ENCODE data around the gene SPATA18.
"Not testable (repeated sequence)": the region's sequence is repeated elsewhere in the genome, so short reads cannot be mapped to it uniquely, and the experiment has no call there.

Gene SPATA18

GRCh38 chr4:52081216-52081615 lies 30.1 kb downstream of the SPATA18 start:
- no peak overlapping the region for H3K27ac ChIP-seq
- ChIA-PET CTCF (no interaction called here), POLR2A (ENCODE audit: low non-redundant PET) (no interaction called here)
- DNase-seq (ENCODE audit: low spot score): no peak
- TF ChIP-seq, protein P1, sequence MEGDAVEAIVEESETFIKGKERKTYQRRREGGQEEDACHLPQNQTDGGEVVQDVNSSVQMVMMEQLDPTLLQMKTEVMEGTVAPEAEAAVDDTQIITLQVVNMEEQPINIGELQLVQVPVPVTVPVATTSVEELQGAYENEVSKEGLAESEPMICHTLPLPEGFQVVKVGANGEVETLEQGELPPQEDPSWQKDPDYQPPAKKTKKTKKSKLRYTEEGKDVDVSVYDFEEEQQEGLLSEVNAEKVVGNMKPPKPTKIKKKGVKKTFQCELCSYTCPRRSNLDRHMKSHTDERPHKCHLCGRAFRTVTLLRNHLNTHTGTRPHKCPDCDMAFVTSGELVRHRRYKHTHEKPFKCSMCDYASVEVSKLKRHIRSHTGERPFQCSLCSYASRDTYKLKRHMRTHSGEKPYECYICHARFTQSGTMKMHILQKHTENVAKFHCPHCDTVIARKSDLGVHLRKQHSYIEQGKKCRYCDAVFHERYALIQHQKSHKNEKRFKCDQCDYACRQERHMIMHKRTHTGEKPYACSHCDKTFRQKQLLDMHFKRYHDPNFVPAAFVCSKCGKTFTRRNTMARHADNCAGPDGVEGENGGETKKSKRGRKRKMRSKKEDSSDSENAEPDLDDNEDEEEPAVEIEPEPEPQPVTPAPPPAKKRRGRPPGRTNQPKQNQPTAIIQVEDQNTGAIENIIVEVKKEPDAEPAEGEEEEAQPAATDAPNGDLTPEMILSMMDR (conservative IDR thresholded peaks at IDR 0.05; ENCODE audit: low read depth): no peak

- H3K27ac ChIP-seq; CTCF ChIA-PET; DNase-seq (ENCODE audit: low spot score); POLR2A ChIA-PET (ENCODE audit: low non-redundant PET): not testable (repeated sequence)
Observed at GRCh38 chr4:52086425-52086824, 35.3 kb downstream of the SPATA18 start.

DNA sequence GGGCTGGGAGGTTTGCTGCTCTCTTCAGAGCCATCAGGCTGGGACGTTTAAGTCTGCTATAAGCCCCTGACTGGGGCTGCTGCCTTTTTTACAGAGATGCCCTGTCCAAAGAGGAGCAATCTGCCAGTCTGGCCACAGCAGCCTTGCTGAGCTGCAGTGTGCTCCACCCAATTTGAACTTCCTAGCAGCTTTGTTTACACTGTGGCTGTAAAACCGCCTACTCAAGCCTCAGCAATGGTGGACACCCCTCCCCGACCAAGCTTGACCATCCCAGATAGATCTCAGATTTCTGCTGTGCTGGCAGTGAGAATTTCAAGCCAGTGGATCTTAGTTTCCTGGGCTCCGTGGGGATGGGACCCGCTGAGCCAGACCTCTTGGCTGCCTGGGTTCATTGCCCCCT lies 40.7 kb downstream of the SPATA18 start:
- DNase-seq (ENCODE audit: low spot score): no peak
- POLR2A ChIA-PET (ENCODE audit: low non-redundant PET): no interaction called here
- CTCF ChIA-PET: no interaction called here
- TF ChIP-seq, protein P1 (conservative IDR thresholded peaks at IDR 0.05; ENCODE audit: low read depth): no peak
- H3K27ac ChIP-seq: no peak overlapping the region

DNA sequence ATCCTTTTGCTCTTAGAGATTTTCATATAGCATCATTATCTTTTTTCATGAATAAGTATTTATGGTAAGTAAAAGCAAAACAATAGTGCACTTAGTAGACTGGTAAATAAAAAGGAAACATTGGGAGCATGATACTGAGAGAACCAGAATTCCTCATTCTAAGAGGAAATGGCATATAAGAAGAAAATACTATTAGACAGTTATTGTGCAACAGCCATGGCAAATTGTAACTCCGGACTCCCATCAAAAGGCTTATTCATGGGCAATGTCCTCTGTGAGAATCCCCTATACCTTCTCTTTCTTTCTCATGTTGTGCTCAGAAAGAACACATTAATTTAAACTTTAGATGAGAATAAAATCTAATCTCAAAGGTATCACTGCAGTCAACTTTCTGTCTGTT lies 42.4 kb downstream of the SPATA18 start:
- CTCF ChIA-PET: no interaction called here
- no peak overlapping the region for H3K27ac ChIP-seq
- DNase-seq (ENCODE audit: low spot score): no peak
- TF ChIP-seq, protein P1 (conservative IDR thresholded peaks at IDR 0.05; ENCODE audit: low read depth): no peak
- POLR2A ChIA-PET (ENCODE audit: low non-redundant PET): no interaction called here

GRCh38 chr4:52094376-52095145 lies 43.5 kb downstream of the SPATA18 start:
- CTCF ChIA-PET: no interaction called here
- DNase-seq (ENCODE audit: low spot score): no peak
- POLR2A ChIA-PET (ENCODE audit: low non-redundant PET): no interaction called here
- H3K27ac ChIP-seq: no peak overlapping the region
- TF ChIP-seq, protein P1 (conservative IDR thresholded peaks at IDR 0.05; ENCODE audit: low read depth): no peak

DNA sequence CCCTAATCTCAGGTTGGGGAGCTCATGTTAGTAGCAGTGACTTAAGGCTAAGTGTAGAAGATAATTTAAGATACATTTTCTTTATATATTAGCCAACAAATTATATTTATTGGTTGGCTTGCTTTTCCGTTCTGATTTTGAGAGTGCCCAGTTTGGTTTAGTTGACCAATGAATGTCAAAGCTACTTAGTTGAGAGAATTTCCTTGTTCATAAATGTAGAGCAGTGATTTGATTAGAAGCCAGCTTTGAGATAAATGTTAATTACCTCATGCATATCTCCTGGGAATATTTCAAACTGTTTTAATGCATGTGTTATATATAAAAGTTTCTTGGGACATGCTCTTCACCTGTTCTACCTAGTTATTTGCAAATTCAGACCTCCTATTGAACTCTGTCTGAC lies 44.3 kb downstream of the SPATA18 start:
- POLR2A ChIA-PET (ENCODE audit: low non-redundant PET): no interaction called here
- H3K27ac ChIP-seq: no peak overlapping the region
- DNase-seq (ENCODE audit: low spot score): no peak
- TF ChIP-seq, protein P1 (conservative IDR thresholded peaks at IDR 0.05; ENCODE audit: low read depth): no peak
- CTCF ChIA-PET: no interaction called here

- DNase-seq (ENCODE audit: low spot score): peak; percentile 5
- TF ChIP-seq, protein P1 (conservative IDR thresholded peaks at IDR 0.05; ENCODE audit: low read depth): no peak
- H3K27ac ChIP-seq: no peak overlapping the region
- ChIA-PET CTCF (no interaction called here), POLR2A (ENCODE audit: low non-redundant PET) (no interaction called here)
Observed at GRCh38 chr4:52096048-52096447, 44.9 kb downstream of the SPATA18 start.
